Amniotic epithelial cell (primary cell): ENCODE data around the gene DLK1.

Source experiments
- DNase-seq: peaks from one replicate; pipeline ENCODE4 v3.0.0-alpha.2; 2010; ENCODE audit warnings: low read depth

The DLK1 gene

GRCh38 chr14:100714258-100714892 is 12.3 kb upstream of the DLK1 start:
- no peak for DNase-seq

GRCh38 chr14:100715332-100715731 is 11.4 kb upstream of the DLK1 start:
- DNase-seq = no peak

- DNase-seq = no peak
Observed at GRCh38 chr14:100715803-100716202, 10.9 kb upstream of the DLK1 start.

GRCh38 chr14:100717386-100717785 is 9.3 kb upstream of the DLK1 start:
- no peak for DNase-seq

- DNase-seq = no peak
Observed at GRCh38 chr14:100719976-100720520, 6.6 kb upstream of the DLK1 start.

- DNase-seq = peak; percentile 67
Observed at GRCh38 chr14:100721568-100721967, 5.1 kb upstream of the DLK1 start.

GRCh38 chr14:100722367-100722766 is 4.3 kb upstream of the DLK1 start:
- DNase-seq = no peak

- DNase-seq = no peak
Observed at GRCh38 chr14:100723135-100723829, 3.4 kb upstream of the DLK1 start.

GRCh38 chr14:100723830-100724437 is 2.8 kb upstream of the DLK1 start:
- DNase-seq = no peak

GRCh38 chr14:100724536-100724935 is 2.2 kb upstream of the DLK1 start:
- DNase-seq = no peak

GRCh38 chr14:100725587-100726387 is 905 bp upstream of the DLK1 start:
- DNase-seq = no peak

GRCh38 chr14:100727086-100727872 is 587 bp downstream of the DLK1 start:
- no peak for DNase-seq

GRCh38 chr14:100727873-100728240 is 1.2 kb downstream of the DLK1 start:
- no peak for DNase-seq

- no peak for DNase-seq
Observed at GRCh38 chr14:100728962-100729361, 2.3 kb downstream of the DLK1 start.

GRCh38 chr14:100729982-100730381 is 3.3 kb downstream of the DLK1 start:
- peak; percentile 15 for DNase-seq

GRCh38 chr14:100730581-100730980 is 3.9 kb downstream of the DLK1 start:
- no peak for DNase-seq

- no peak for DNase-seq
Observed at GRCh38 chr14:100731011-100731670, 4.4 kb downstream of the DLK1 start.

- no peak for DNase-seq
Observed at GRCh38 chr14:100731846-100732765, 5.4 kb downstream of the DLK1 start.

- no peak for DNase-seq
Observed at GRCh38 chr14:100732766-100733100, 6.0 kb downstream of the DLK1 start.
